Neural progenitor cell (in vitro differentiated cells): Measurements from ENCODE around the gene HERC2. TPM values are rescaled to one million over a fixed set of nuclear protein-coding genes. Genes with fewer than 3 reads are reported as not detected.
"Not testable (repeated sequence)": the region's sequence is repeated elsewhere in the genome, so short reads cannot be mapped to it uniquely, and the experiment has no call there.

Source experiments
- DNase-seq: peaks from one replicate; pipeline ENCODE4 v3.0.0-alpha.2; 2016; ENCODE audit warnings: low spot score
- H2AFZ ChIP-seq: fragments of 200-600 bp; sonication (generic); replicated peaks from 2 replicates; pipeline ENCODE4 v1.6.1; 2016; ENCODE audit warnings: antibody characterized with exemption
- H3F3A ChIP-seq: fragments of 200-600 bp; sonication (generic); 2 replicates; pipeline ENCODE4 v1.6.1; 2016; ENCODE audit warnings: antibody characterized with exemption, low read depth
- H3K27ac ChIP-seq: fragments of 200-600 bp; sonication (generic); 2 replicates; pipeline ENCODE4 v1.5.1; 2016; ENCODE audit warnings: mild to moderate bottlenecking
- H3K27me3 ChIP-seq: fragments of 200-600 bp; sonication (generic); 2 replicates; pipeline ENCODE4 v1.6.1; 2016; ENCODE audit warnings: mild to moderate bottlenecking, moderate library complexity
- H3K36me3 ChIP-seq: fragments of 200-600 bp; sonication (generic); 2 replicates; pipeline ENCODE4 v1.5.1; 2016
- H3K4me1 ChIP-seq: fragments of 200-600 bp; sonication (generic); 2 replicates; pipeline ENCODE4 v1.6.1; 2016; ENCODE audit warnings: mixed run types
- H3K4me2 ChIP-seq: fragments of 200-600 bp; sonication (generic); 2 replicates; pipeline ENCODE4 v1.6.1; 2016
- H3K4me3 ChIP-seq: fragments of 200-600 bp; sonication (generic); 2 replicates; pipeline ENCODE4 v1.5.1; 2016
- H3K79me2 ChIP-seq: fragments of 200-600 bp; sonication (generic); 2 replicates; pipeline ENCODE4 v1.6.1; 2016; ENCODE audit warnings: low read depth
- H3K9ac ChIP-seq: fragments of 200-600 bp; sonication (generic); 2 replicates; pipeline ENCODE4 v1.6.1; 2016
- H3K9me3 ChIP-seq: fragments of 200-600 bp; sonication (generic); 2 replicates; pipeline ENCODE4 v1.5.1; 2016; ENCODE audit warnings: low read depth
- H4K20me1 ChIP-seq: fragments of 200-600 bp; sonication (generic); 2 replicates; pipeline ENCODE4 v1.6.1; 2016; ENCODE audit warnings: low read depth
- H3K27ac Mint-ChIP-seq: 3 replicates; pipeline ENCODE4 v1.8.0; 2021; ENCODE audit warnings: mixed read lengths
- H3K27me3 Mint-ChIP-seq: 2 replicates; pipeline ENCODE4 v1.8.0; 2022; ENCODE audit warnings: low read depth, mild to moderate bottlenecking, inconsistent platforms, moderate library complexity, mixed read lengths; ENCODE audit not compliant: insufficient read depth
- H3K36me3 Mint-ChIP-seq: 3 replicates; pipeline ENCODE4 v1.8.0; 2021; ENCODE audit warnings: mixed read lengths
- H3K4me1 Mint-ChIP-seq: 3 replicates; pipeline ENCODE4 v1.8.0; 2021; ENCODE audit warnings: mixed read lengths
- H3K4me3 Mint-ChIP-seq: 3 replicates; pipeline ENCODE4 v1.8.0; 2021; ENCODE audit warnings: mild to moderate bottlenecking, moderate library complexity, mixed read lengths
- H3K9me3 Mint-ChIP-seq: 3 replicates; pipeline ENCODE4 v1.8.0; 2020; ENCODE audit warnings: mixed read lengths
- total RNA-seq: library from RNA; depleted of rRNA; stranded (reverse); fragments of >200 nt; gene quantifications from 2 replicates; pipeline ENCODE4 v1.2.3, GENCODE V29; 2015; ENCODE audit warnings: low replicate concordance

HERC2 gene, protein sequence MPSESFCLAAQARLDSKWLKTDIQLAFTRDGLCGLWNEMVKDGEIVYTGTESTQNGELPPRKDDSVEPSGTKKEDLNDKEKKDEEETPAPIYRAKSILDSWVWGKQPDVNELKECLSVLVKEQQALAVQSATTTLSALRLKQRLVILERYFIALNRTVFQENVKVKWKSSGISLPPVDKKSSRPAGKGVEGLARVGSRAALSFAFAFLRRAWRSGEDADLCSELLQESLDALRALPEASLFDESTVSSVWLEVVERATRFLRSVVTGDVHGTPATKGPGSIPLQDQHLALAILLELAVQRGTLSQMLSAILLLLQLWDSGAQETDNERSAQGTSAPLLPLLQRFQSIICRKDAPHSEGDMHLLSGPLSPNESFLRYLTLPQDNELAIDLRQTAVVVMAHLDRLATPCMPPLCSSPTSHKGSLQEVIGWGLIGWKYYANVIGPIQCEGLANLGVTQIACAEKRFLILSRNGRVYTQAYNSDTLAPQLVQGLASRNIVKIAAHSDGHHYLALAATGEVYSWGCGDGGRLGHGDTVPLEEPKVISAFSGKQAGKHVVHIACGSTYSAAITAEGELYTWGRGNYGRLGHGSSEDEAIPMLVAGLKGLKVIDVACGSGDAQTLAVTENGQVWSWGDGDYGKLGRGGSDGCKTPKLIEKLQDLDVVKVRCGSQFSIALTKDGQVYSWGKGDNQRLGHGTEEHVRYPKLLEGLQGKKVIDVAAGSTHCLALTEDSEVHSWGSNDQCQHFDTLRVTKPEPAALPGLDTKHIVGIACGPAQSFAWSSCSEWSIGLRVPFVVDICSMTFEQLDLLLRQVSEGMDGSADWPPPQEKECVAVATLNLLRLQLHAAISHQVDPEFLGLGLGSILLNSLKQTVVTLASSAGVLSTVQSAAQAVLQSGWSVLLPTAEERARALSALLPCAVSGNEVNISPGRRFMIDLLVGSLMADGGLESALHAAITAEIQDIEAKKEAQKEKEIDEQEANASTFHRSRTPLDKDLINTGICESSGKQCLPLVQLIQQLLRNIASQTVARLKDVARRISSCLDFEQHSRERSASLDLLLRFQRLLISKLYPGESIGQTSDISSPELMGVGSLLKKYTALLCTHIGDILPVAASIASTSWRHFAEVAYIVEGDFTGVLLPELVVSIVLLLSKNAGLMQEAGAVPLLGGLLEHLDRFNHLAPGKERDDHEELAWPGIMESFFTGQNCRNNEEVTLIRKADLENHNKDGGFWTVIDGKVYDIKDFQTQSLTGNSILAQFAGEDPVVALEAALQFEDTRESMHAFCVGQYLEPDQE (N-terminal part only)
- 15.3 and 28.1 TPM in 2 replicates for total RNA-seq

DNA sequence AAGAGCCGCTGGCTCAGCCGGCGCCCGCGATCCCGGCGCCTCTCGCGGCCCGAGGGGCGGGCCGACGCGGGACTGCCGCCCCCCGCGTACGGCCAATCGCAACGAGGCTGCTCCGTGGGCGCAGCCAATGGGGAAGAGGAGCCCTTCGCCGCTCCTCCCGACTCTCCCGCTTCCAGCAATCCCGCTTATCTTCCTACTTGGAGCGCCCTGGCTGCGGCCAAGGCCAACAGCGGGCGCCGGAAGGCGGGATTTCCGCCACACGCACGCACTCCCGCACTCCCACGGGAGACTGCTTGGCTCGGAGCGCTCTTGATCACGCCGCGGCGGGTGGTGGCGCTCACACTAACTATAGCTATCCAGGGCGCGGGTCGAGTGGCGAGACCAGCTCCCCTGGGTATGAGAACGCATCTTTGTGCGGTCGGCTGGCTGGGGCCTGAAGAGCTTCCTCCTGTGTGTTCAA is at the start of gene HERC2:
Gene HERC2, minus strand, starts transcription at position 51 of the 460 bp plus-strand sequence. CDS start 746 bp downstream, outside the sequence.
- peak within 1 kb of the TSS; percentile 99 for H3K4me3 Mint-ChIP-seq
- peak within 1 kb of the TSS; percentile 92 for H3K27ac Mint-ChIP-seq
- H3K27ac ChIP-seq, DNase-seq, H4K20me1 ChIP-seq, H2AFZ ChIP-seq, H3K4me1 ChIP-seq, H3K9me3 ChIP-seq, H3K9me3 Mint-ChIP-seq, H3K27me3 ChIP-seq, H3K36me3 ChIP-seq, H3K27me3 Mint-ChIP-seq, H3F3A ChIP-seq, H3K9ac ChIP-seq, H3K4me1 Mint-ChIP-seq: not testable (repeated sequence)
- Histone ChIP-seq H3K79me2 (peaks cover 13% of the 10 kb centered on the region), H3K4me3 (peak within 1 kb of the TSS; percentile 47), H3K4me2 (peak within 1 kb of the TSS; percentile 64)
- peaks cover 15% of the 10 kb centered on the region for H3K36me3 Mint-ChIP-seq

DNA sequence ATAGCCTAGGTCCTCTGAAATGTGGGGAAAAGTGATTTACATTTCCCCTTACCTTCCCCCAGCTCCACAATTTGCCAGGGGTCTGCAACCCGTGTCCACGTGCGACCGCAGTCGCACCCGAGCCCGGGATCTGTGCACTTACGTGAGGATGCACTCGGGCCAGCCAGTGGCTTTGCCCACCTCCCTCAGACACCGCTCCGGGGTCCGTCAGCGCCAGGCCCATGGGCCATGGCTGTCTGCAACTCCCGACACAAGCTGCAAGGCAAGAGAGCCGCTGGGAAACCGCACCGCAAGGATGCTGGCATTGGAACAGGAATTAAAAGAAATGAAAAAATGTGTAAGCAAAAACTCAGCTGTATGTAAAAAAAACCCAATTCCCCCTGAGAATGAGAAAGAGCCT is 43.5 kb upstream of the HERC2 start:
- not testable (repeated sequence) for H3K27ac ChIP-seq, H3K9ac ChIP-seq, H3K4me3 ChIP-seq, H3K9me3 ChIP-seq, H3K36me3 ChIP-seq, H3K36me3 Mint-ChIP-seq, H3K27ac Mint-ChIP-seq, H2AFZ ChIP-seq, H4K20me1 ChIP-seq, H3K4me3 Mint-ChIP-seq, H3K4me1 Mint-ChIP-seq, H3K9me3 Mint-ChIP-seq, H3F3A ChIP-seq, H3K4me2 ChIP-seq, H3K79me2 ChIP-seq, H3K4me1 ChIP-seq, H3K27me3 Mint-ChIP-seq, DNase-seq, H3K27me3 ChIP-seq

DNA sequence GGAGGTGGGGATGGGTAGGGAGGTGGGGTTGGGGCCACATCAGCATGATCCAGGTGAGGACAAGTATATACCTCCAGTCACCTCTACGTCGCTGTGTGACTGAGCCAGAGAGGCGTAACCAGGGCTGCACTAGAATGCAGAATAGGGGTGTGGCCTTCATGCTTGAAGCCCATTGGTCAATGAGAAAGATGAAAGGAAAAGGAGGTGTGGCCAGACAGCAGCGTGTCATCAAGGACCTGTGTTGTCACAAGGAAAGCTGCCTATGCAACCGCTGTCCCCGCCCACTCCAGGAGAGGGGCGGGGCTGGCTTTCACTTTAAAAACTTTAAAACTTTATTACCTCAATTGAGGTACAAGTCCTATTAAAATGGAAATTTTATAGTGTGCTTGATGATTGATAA is 36.0 kb upstream of the HERC2 start, which contains the start of gene GOLGA6L24:
Gene GOLGA6L24, minus strand, starts transcription at position 101 of the 400 bp plus-strand sequence. Its CDS starts 61 bp downstream, at position 40.
- not testable (repeated sequence) for H3K27ac ChIP-seq, DNase-seq, H2AFZ ChIP-seq, H3K79me2 ChIP-seq, H3K27ac Mint-ChIP-seq, H3K9ac ChIP-seq, H3K27me3 ChIP-seq, H3K27me3 Mint-ChIP-seq, H3K4me1 ChIP-seq, H4K20me1 ChIP-seq, H3K4me3 ChIP-seq, H3K4me1 Mint-ChIP-seq, H3K9me3 Mint-ChIP-seq, H3K4me3 Mint-ChIP-seq, H3K36me3 ChIP-seq, H3K36me3 Mint-ChIP-seq, H3K9me3 ChIP-seq, H3F3A ChIP-seq, H3K4me2 ChIP-seq

DNA sequence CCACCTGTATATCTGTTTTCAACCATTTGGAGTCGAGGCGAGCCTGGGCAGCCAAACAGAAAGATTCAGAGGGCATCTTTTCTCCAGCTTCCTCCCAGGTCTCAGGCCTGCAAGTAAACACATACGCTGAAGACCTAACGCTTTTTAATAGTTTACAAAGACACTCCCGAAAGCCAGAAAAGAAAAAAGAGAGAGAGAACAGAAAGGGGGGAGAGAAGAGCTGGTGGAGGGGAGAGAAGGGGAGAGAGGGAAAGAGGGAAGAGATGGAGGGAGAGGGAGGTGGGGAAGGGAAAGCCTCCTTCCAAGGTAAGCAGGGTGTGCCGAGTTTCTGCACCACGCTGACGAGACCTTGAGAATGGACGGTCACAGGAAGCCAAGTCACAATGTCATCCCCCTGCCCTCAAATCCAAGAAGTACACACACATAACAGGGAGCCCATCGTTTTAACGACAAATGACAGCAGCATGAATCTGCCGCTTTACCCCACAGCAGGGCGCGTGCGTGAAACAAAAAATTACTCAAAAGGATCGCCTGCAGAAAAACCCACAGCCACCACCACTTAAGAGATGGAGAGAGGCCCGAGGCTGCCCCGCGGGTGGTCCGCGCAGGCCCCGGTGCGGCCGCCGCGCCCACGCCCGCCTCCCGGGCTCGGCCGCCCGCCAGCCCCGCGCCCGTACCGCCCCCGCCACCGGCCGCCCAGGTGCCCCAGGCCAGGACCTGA is 461 bp downstream of the HERC2 start:
- not testable (repeated sequence) for H3K9ac ChIP-seq, H3K36me3 ChIP-seq, H3K9me3 ChIP-seq, H3K9me3 Mint-ChIP-seq, H3K4me1 ChIP-seq, H3K27ac ChIP-seq, H2AFZ ChIP-seq, H3K4me1 Mint-ChIP-seq, H3K27me3 ChIP-seq, DNase-seq, H3F3A ChIP-seq, H4K20me1 ChIP-seq, H3K27me3 Mint-ChIP-seq
- Mint-ChIP-seq H3K36me3 (peaks cover 17% of the 10 kb centered on the region), H3K4me3 (peak overlapping the region; percentile 99), H3K27ac (peak overlapping the region; percentile 92)
- Histone ChIP-seq H3K79me2 (peaks cover 19% of the 10 kb centered on the region), H3K4me3 (peak overlapping the region; percentile 47), H3K4me2 (peak overlapping the region; percentile 64)

DNA sequence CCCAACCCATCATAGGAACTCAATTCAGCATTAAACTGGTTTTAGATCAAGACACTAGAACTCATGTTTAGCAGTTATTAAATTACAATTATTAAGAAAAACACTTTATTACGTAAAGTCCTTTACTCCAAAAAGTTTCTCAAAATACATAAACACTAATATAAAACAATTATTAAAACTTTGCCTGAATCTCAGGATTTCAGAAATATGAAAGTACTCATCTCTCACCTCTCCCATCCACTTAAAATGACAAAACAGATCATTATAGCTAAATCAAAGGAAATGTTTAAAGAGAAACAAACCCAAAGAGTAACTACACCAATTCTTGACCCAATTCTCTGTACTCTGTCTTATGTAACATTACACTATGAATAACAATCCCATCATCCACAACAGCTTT is 2.3 kb downstream of the HERC2 start:
- peaks cover 29% of the 10 kb centered on the region for H3K36me3 Mint-ChIP-seq
- not testable (repeated sequence) for H3K9ac ChIP-seq, H3K4me2 ChIP-seq, H3K27ac ChIP-seq, H3K9me3 Mint-ChIP-seq, DNase-seq, H3K4me3 Mint-ChIP-seq, H3K27me3 ChIP-seq, H3K4me3 ChIP-seq, H3F3A ChIP-seq, H3K4me1 ChIP-seq, H2AFZ ChIP-seq, H4K20me1 ChIP-seq, H3K27me3 Mint-ChIP-seq, H3K9me3 ChIP-seq, H3K4me1 Mint-ChIP-seq, H3K27ac Mint-ChIP-seq, H3K36me3 ChIP-seq
- H3K79me2 ChIP-seq = peaks cover 30% of the 10 kb centered on the region

DNA sequence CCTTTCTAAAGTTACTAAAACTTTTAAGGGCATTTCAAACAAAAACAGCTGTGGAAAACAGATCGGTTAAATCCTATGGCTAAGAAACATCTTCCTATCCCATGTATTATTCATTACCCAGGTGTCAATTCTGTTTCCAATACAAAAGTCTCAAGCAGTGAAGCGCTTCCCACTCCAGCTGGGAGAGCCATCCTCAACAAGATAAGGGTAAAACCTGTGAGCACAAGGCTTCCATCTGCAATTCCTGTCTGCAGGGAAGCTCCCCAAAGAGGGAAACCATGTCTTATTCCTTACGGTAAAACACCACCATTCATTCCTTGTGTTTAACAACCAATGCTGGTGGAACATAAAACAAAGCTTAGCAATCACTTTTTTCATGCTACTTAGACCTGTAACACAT is 3.2 kb downstream of the HERC2 start:
- H3K36me3 ChIP-seq, H3K27ac Mint-ChIP-seq, H3K4me1 ChIP-seq, H3K27ac ChIP-seq, H3K4me3 ChIP-seq, H3F3A ChIP-seq, H3K27me3 ChIP-seq, H2AFZ ChIP-seq, H3K9me3 Mint-ChIP-seq, H3K4me1 Mint-ChIP-seq, H3K4me3 Mint-ChIP-seq, DNase-seq, H3K9ac ChIP-seq, H4K20me1 ChIP-seq, H3K9me3 ChIP-seq, H3K4me2 ChIP-seq, H3K27me3 Mint-ChIP-seq: not testable (repeated sequence)
- H3K36me3 Mint-ChIP-seq = peaks cover 35% of the 10 kb centered on the region
- H3K79me2 ChIP-seq = peaks cover 38% of the 10 kb centered on the region

DNA sequence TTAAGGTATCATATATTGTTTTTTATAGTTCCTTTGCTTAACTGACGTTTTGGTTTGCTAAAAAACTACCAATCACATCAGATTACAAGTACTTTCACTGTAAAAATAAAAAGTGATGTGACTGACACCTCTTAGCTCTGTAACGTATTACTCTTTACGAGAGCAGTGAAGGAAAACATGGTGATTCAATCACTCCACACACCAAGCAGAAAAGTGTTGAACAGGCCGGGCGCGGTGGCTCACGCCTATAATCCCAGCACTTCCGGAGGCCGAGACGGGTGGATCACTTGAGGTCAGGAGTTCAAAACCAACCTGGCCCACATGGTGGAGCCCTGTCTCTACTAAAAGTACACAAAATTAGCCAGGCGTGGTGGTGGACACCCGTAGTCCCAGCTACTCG is 3.9 kb downstream of the HERC2 start:
- not testable (repeated sequence) for H3K27ac Mint-ChIP-seq, H3K4me1 ChIP-seq, H2AFZ ChIP-seq, H3K27me3 ChIP-seq, H3K4me1 Mint-ChIP-seq, DNase-seq, H3K9me3 Mint-ChIP-seq, H3K4me2 ChIP-seq, H3K9ac ChIP-seq, H3F3A ChIP-seq, H3K4me3 Mint-ChIP-seq, H3K36me3 ChIP-seq, H4K20me1 ChIP-seq, H3K4me3 ChIP-seq, H3K27ac ChIP-seq, H3K9me3 ChIP-seq, H3K27me3 Mint-ChIP-seq
- H3K36me3 Mint-ChIP-seq = peaks cover 39% of the 10 kb centered on the region
- H3K79me2 ChIP-seq = peaks cover 39% of the 10 kb centered on the region
